SK-N-DZ (cell line): ENCODE measurements around the gene ATP8B1.
"Not testable (repeated sequence)": the region's sequence is repeated elsewhere in the genome, so short reads cannot be mapped to it uniquely, and the experiment has no call there.

ENCODE experiments used
- DNase-seq: peaks from one replicate; pipeline ENCODE4 v3.0.0-alpha.2; 2015; ENCODE audit warnings: low spot score

ATP8B1 gene

DNA sequence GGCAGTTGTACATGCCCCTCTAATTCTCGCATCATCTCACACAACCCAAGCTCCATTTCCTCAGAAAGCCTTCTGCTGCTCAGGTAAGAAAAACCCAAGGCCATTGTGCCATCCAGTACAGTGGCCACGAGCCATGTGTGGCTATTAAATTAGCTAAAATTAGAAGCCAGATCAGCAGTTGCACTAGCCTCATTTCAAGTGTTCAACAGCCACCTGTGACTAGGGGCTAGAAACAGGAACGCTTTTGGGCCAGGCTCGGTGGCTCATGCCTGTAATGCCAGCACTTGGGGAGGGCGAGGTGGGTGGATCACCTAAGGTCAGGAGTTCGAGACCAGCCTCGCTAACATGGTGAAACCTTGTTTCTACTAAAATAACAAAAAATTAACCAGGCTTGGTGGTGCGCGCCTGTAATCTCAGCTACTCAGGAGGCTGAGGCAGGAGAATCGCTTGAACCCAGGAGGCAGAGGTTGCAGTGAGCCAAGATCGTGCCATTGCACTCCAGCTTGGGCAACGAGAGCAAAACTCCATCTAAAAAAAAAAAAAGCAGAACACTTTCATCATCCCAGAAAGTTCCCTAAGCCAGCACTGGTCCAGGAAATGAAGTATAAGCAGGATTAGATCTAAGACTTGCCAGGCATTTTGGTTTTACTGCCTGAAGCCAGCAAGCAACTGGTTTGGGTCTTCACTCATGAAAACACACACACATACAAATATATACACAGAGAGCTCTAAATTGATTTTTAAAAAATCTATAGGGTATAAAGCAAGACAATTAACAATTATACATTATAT, 35.7 kb downstream of the ATP8B1 start:
- DNase-seq = no peak

DNA sequence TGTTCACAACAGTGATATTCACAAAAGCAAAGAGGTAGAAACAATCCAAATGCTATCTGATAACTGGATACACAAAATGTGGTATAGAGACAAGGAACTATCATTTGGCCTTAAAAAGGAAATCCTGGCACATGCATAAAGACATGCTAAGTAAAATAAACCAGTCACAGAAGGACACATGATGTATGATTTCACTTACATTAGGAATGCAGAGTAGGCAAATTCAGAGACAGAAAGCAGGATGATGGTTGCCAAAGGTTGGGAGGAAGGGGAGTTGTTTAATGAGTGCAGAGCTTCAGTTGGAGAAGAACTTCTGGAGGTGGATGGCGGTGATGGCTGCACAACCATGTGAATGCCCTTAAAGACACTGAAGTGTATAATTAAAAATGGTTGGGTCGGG, 38.1 kb downstream of the ATP8B1 start:
- DNase-seq = no peak

DNA sequence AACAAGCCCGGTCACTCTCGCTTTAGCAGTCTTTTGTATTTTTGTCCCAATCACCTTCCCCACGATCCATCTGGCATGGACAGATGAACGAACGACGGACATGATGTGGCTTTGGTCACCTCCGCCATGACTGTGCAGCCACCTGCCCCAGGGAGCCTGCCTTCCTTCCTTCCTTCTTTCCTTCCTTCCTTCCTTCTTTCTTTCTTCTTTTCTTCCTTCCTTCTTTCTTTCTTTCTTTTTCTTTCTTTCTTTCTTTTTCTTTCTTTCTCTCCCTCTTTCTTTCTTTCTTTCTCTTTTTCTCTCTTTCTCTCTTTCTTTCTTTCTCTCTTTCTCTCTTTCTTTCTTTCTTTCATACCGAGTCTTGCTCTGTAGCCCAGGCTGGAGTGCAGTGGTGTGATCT, 39.0 kb downstream of the ATP8B1 start:
- DNase-seq = no peak

DNA sequence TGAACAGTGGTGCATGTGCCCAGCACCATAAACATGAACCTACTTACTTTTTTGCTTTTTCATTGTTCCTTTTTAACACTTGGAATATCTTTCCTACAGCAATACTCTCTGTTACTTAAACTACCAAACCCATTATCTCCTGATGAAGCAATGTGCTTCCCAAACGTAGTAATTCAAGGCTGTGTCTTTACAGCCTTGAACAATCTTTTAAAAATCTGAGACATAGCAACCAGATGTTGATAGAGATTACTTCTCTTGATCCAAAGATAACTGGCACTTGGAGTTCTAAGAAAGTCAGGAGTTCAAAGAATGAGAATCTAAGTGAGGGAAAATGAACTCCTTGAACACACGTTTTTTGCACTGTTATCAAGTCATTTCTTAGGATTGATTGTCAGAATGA, 40.4 kb downstream of the ATP8B1 start:
- no peak for DNase-seq

DNA sequence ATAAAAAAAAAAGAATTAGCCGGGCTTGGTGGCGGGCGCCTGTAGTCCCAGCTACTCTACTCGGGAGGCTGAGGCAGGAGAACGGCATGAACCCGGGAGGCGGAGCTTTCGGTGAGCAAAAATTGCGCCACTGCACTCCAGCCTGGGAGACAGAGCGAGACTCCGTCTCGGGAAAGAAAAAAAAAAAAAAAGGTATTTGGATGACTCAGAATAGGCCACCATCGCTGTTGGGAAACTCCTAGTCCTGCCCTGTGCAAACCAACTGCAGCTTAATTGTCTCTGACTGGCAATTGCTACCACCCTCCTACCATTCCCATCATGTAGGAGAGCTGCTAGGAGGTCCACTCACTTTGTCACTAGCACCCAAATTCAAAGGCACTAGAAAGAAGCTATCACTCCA, 43.5 kb downstream of the ATP8B1 start:
- no peak for DNase-seq

DNA sequence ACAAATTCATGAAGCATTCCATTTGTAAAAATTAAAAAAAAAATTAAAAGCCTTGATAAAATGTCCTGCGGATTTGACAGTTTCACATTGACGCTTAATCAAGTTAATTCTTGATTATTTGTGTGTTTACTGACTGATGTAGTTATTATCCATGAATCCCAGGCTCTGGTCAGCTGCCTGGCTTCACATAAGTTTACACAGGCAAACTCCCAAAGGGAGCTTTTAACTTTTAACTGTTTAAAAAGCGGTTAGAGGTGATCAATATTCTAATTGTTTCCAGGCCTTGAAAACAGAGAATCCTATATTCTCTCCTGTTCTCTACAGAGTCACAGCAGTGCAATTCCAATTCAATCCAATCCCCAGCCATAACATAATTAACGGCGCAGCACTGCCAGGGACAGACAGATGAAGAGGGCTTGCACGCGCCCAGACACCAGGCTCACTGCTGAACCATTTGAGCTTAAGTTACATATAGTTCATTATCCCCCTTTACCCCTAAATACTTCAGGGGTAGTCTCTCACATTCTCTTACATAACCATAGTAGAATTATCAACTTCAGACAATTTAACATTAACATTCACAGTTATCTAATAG, 47.5 kb downstream of the ATP8B1 start:
- peak; percentile 64 for DNase-seq

DNA sequence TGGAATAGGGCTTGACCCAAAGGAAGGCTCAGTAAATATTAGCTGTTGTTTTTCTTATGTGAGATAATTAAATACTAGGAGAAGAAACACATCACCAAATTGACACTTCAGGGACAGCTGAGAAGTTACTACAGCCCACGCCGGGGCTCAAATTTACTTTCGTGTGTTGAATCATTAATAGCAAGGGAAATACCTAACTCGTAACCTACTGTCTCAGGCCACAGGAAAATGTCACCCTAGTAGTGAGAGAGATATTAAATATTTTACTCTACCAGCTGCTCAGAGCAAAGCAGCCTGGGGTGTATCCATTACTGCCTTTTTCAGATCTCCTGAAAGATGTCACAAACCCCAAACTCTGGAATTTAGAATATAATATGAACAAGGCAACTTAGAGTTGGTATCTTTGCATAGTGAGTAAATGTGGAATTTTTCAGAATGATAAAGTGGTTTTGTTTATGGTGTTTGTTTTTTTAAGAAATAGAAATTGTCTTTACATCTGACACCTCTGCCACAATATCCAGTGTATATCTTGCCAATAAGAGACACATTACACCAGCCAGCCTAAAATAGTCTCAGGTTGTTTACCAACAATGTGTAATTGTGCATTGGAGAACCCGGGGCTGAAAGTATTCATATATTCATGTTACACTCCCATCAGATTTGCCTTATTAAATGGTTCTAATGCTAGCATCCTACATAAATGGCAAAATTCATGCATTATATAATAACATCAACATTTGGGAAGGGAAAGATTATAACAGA, 48.4 kb downstream of the ATP8B1 start:
- no peak for DNase-seq

DNA sequence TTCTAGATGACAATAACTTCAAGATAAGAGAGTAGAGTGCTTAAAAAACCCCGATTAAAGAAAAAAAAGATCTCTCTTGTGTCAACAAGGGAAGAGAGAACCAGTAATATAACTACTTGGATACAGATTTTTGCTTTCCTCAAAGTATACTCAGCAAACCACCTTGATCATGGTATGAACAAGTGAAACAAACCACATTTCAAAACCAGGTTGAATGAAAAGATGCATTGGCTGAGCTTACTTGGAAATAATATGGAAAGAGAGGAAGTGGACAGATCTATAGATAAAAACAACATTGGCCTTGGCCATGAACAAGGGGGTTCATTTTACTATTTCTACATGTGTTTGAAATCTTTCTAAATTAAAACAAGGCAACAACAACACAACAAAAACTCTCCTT, 50.1 kb downstream of the ATP8B1 start:
- no peak for DNase-seq

DNA sequence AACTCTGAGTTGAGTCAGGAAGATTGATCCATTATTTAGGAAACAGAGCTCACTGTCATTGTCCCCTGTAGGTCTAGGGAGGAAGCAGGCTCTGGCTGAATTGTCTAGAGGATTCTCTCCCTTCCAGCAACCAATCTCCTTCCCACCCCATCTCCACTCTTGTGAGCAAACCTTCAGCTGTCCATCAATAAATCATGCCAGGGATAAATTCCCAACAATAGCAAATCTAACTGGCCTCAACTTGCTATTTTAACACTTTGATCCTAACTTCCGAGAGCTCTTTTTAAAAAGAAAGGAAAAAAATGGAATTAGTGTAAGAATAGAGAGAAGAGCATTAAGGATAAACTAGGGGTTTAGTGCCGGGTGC, 53.5 kb downstream of the ATP8B1 start:
- no peak for DNase-seq

DNA sequence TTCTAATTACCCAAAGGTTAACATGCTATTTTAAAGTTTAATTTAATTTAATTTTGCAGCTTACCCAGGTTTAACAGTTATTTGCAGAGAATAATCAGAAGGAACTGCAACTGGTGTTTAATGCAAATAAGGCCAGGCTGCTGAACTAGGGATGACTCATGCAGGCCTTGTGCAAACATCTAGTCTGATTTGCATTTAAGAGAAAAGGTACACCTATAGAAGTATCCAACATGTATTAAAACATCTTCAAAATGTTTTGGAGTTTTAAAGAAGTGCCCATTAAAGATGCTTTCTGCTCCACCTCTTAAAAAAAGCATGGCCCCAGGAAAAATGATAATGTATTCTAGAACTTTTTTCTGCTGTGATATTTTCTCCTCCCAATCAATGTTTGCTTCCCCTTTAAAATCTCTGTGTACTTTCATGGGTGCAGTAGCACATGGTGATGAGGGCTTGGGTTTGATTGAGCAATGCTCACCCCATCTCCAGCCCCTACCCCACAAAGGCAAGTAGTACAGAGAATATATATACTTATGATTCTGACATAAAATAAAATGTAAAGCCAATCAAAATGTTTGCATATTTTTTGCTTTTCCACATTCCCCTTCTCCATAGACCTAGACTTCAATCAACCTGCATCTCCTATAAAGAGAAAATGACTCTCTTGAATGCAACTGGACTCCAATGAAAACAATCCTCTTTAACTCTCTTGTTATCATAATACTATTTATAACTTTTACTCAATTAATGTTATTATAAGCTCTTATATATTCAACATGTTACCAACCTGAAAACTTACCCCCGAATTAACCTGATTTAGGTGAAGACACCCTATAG, 54.1 kb downstream of the ATP8B1 start:
- DNase-seq = no peak

DNA sequence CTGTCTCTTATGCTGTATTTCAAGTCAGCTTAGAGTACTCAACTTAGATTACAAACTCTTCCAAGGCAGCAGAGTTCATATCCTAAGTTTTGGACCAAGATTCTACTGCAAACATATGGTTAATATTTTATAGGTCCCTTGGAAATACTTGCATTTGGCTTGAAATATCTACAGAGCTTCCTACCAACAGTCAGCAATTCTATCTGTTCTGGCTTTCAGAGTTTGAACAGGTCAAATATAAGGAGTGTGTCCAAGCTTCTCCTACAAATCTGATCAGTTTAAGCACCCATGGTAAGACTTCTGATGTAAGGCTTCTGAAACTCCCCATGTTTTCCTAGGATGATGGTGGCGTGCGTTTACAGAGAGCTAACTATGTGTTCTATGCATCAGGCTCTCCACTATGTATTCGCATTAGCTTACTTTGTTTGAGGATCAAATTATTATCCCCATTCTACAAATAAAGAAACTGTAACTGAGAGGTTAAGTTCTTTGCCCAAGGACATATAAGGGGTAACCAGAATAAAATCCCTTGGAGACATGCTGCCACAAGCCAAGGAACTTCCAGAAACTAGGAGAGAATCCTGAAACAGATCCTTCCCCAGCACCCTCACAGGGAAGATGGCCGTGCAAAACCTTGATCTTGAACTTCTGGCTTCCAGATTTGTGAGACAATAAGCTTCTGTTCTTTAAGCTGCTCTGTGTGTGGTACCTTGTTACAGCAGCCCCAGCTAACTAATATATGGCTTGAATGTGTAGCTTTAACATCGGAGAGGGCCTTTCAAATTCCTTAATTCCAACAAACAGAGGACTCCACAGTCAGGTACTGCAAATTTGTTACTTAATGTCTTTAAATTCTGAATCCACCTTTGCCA, 55.1 kb downstream of the ATP8B1 start:
- no peak for DNase-seq

DNA sequence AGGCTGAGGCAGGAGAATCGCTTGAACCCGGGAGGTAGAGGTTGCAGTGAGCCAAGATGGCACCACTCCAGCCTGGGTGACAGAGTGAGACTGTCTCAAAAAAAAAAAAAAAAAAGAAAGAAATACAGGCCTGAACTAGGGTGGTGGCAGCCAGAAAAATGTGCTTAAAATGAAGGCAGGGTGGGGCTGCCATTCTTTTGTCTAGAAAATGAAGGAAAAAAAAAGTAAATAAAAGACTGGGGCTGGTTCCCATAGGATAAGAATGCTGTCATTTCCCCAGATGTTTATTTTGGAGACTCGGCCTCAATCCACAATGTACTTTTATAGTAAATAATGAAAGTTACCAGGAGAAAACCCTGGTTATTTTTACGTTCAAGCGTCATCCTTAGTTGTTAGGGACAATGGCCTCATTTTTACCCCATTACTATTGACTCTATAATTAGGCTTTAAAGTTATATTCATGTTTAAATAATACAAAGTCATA, 58.9 kb downstream of the ATP8B1 start:
- DNase-seq = no peak

DNA sequence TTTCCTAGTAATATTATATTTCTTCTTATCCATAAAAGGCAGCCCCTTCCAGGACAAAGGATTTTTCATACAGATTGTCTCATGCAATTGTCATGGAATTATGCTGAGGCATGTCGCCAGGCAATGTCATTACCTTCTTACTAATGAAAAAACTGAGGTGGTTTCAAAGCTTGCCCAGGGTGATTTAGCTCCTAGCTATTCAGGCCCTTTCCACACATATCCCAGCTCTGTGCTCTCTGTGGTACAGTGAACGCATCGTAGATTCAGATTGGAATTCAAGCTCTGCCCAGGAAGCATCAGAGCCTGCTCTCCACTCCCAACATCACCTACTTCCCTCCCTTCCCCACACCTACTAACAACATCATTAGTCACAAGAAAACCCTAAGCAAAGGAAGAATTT, 60.1 kb downstream of the ATP8B1 start:
- no peak for DNase-seq

DNA sequence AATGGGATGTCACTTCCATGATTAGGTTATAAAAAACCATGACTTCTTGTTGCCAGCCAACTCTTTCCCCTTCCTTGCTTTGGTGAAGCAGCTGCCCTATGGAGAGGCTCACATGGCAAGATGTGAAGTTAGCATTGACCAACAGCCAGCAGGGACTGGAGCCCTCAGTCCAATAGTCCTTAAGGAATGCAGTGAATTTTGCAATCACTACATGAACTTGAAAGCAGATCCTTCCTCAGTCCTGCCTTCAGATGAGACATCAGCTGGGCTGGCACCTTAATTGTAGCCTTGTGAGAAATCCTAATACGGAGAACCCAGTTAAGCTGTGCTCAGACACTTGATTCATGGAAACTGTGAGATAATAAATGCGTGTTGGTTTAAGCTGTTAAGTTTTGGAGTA, 61.8 kb downstream of the ATP8B1 start:
- no peak for DNase-seq

DNA sequence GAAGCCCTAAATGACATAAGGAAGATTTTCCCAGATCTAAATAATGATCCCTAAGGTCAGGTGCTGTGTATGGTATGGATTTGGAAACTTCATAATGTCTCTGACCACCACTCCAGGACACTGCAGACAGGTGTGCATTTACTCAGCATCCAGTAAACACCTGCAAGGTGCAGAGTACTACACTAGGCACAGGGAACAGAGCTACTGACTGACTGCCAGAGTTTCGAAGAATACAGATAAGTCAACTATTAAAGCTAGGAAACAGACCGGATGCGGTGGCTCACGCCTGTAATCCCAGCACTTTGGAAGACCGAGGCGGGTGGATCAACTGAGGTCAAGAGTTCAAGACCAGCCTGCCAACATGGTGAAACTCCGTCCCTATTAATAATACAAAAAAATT, 65.0 kb downstream of the ATP8B1 start:
- no peak for DNase-seq

DNA sequence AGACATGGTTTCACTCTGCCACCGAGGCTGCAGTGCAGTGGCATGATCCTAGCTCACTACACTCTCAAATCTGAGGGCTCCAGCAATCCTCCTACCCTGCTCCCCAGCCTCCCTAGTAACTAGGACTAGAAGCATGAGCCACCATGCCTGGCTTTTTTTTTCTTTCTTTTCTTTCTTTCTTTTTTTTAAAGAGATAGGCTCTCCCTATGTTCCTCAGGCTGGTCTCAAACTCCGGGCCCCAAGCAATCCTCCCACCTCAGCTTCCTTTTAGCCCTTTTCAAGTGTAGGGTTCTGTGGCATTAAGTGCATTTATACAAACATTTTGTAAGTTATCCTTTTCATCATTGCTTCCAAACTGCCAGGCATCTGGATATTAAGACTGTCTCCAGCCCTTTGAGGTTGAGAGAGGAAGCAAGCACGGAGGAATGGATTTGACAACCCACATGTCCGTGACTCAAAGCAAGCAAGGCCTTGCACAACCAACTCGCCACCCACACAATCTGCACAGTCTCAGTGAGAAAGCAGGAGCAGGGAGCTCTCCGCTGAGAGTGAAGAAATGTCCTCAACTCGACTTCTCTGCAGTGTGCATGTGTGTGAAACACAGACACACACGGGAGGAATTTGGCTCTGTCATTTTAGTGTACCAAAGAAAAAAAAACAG, 65.6 kb downstream of the ATP8B1 start:
- no peak for DNase-seq

DNA sequence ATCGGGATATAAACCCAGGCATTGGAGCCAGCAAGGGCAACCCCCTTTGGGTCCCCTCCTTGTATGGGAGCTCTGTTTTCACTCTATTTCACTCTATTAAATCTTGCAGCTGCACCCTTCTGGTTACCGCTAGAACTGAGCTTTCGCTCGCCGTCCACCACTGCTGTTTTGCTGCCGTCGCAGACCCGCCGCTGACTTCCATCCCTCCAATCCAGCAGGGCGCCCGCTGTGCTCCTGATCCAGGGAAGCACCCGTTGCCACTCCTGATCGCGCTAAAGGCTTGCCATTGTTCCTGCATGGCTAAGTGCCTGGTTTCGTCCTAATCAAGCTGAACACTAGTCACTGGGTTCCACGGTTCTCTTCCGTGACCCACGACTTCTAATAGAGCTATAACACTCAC, 68.1 kb downstream of the ATP8B1 start:
- DNase-seq = not testable (repeated sequence)

DNA sequence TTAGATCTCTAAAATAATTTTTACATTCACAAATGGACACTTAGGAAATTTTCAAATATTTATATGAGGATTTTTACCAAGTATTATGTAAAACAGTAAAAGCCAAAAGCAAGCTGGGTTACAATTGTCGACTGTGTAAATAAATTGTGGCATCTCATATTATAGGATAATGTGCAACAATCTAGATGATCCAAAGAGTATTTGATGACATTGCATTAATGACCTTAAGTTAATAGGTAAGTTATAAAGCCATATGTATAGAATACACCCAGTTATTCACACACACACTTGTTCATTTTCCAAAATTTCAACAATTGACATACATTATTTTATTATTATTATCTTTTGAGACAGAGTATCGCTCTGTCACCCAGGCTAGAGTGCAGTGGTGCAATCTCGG, 69.3 kb downstream of the ATP8B1 start:
- no peak for DNase-seq

DNA sequence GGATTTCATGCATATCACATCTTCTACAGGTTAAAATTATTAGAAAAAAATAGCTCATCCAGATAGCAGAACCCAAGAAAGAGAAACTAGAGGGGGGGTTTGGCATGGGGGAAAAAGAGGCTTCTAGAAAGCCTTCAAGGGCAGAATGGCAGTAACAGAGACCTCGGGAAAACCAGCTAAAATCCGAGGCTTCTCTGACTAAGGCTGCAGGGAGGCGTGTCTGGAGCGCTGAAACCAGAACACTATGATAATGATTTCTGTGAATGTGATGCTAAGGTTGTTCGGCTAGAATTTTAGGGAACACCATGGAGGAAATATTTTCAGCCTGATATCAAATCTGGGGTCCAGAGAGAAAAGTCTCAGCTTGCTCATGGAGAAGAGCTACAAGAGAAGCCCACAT, 73.0 kb downstream of the ATP8B1 start:
- DNase-seq = no peak

DNA sequence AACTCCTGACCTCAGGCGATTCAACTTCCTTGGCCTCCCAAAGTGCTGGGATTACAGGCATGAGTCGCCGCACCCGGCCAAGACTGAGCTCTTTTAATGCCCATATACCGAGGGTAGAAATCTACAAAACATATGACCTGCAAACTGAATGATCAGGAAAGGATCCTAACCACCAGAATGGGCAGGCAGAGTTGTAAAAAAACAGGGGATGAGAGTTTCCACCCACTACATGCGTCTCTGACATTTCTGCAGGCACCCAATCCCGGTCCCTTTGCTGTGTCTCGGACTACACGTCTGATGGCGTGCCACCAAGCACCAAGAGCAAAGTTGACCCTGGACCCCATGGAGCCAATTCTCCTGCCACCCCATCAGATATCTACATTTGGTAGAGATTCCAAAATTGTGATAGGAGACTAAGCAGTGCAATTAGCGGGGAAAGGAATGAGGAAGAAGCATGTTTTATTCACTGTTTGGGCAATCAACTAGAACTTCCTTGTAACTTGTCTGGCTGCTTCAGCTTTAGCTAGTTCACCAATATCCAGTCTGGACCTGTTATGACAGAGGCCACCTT, 74.1 kb downstream of the ATP8B1 start:
- no peak for DNase-seq
